CD14-positive monocyte (primary cell): ENCODE data around the gene TNFRSF1A. TPM values are rescaled to one million over a fixed set of nuclear protein-coding genes. Genes with fewer than 3 reads are reported as not detected.

Experiments
- DNase-seq, 3 donors: peaks; one replicate each; pipeline ENCODE4 v3.0.0-alpha.2; 2011 to 2022
- H2AFZ ChIP-seq: 2 replicates; pipeline ENCODE4 v1.6.0; 2012; ENCODE audit warnings: mild to moderate bottlenecking, low read depth, low read length, inconsistent platforms; ENCODE audit not compliant: insufficient read depth, poor library complexity, severe bottlenecking
- H3K27ac ChIP-seq, 2 donors: 1 replicate in 1 of 2; 2 replicates in 1 of 2; pipeline ENCODE4 v1.5.1; 2012 to 2013; ENCODE audit warnings: low read length in 2 of 2, control low read depth in 1 of 2, inconsistent platforms in 1 of 2, low read depth in 1 of 2, mild to moderate bottlenecking in 1 of 2
- H3K27me3 ChIP-seq, 2 donors: one replicate each; pipeline versions ENCODE4 v1.6.0 to v1.6.1; 2011 to 2013; ENCODE audit warnings: low read length in 2 of 2; ENCODE audit not compliant: control insufficient read depth in 2 of 2, insufficient read depth in 2 of 2
- H3K36me3 ChIP-seq, 2 donors: replicated peaks in 1 of 2; 1 replicate in 1 of 2; 2 replicates in 1 of 2; pipeline versions ENCODE4 v1.5.1 to v1.6.1; 2012 to 2013; ENCODE audit warnings: low read length in 2 of 2, control low read depth in 1 of 2, inconsistent platforms in 1 of 2, mild to moderate bottlenecking in 1 of 2; ENCODE audit not compliant: insufficient read depth in 2 of 2, control insufficient read depth in 1 of 2
- H3K4me1 ChIP-seq, 2 donors: 1 replicate in 1 of 2; 2 replicates in 1 of 2; pipeline versions ENCODE4 v1.5.1 to v1.6.1; 2012 to 2013; ENCODE audit warnings: low read length in 2 of 2, control low read depth in 1 of 2, inconsistent platforms in 1 of 2, mild to moderate bottlenecking in 1 of 2, moderate library complexity in 1 of 2; ENCODE audit not compliant: insufficient read depth in 2 of 2, control insufficient read depth in 1 of 2
- H3K4me2 ChIP-seq: replicated peaks from 2 replicates; pipeline ENCODE3; 2012; ENCODE audit warnings: low read length, moderate library complexity, mild to moderate bottlenecking; ENCODE audit not compliant: poor library complexity, severe bottlenecking; ENCODE audit errors: extremely low read depth
- H3K4me3 ChIP-seq, 3 experiments: fragments of 200-600 bp in 1 of 3; sonication (generic) in 1 of 3; replicated peaks in 1 of 3; 1 replicate in 2 of 3; 2 replicates in 1 of 3; pipeline ENCODE4 v1.5.1; 2011 to 2013; ENCODE audit warnings: low read length in 3 of 3, mild to moderate bottlenecking in 3 of 3, control low read depth in 2 of 3, low read depth in 2 of 3, inconsistent platforms in 1 of 3, moderate library complexity in 1 of 3
- H3K79me2 ChIP-seq: 2 replicates; pipeline ENCODE4 v1.6.0; 2012; ENCODE audit warnings: mild to moderate bottlenecking, control low read depth, inconsistent platforms, low read length, moderate library complexity; ENCODE audit not compliant: insufficient read depth
- H3K9ac ChIP-seq: 2 replicates; pipeline ENCODE4 v1.6.0; 2017; ENCODE audit warnings: low read length, mild to moderate bottlenecking; ENCODE audit not compliant: insufficient read depth, poor library complexity, severe bottlenecking
- H3K9me3 ChIP-seq, 2 donors: replicated peaks in 1 of 2; 1 replicate in 1 of 2; 2 replicates in 1 of 2; pipeline versions ENCODE4 v1.5.1 to v1.6.1; 2012 to 2013; ENCODE audit warnings: low read length in 2 of 2, control low read depth in 1 of 2; ENCODE audit not compliant: control insufficient read depth in 1 of 2, insufficient read depth in 1 of 2
- H4K20me1 ChIP-seq: 2 replicates; pipeline ENCODE4 v1.6.0; 2012; ENCODE audit warnings: mild to moderate bottlenecking, low read length, control low read depth, moderate library complexity; ENCODE audit not compliant: insufficient read depth
- H3K27ac Mint-ChIP-seq, 7 donors: one replicate each; pipeline ENCODE4 v1.8.0; 2020; ENCODE audit warnings: mild to moderate bottlenecking in 7 of 7, mixed read lengths in 7 of 7, moderate library complexity in 6 of 7, inconsistent platforms in 2 of 7
- H3K27me3 Mint-ChIP-seq, 3 donors: one replicate each; pipeline ENCODE4 v1.8.0; 2021 to 2022; ENCODE audit warnings: low read depth in 3 of 3, mild to moderate bottlenecking in 3 of 3, mixed read lengths in 3 of 3, moderate library complexity in 3 of 3, inconsistent platforms in 1 of 3
- H3K36me3 Mint-ChIP-seq, 2 donors: one replicate each; pipeline ENCODE4 v1.8.0; 2020; ENCODE audit warnings: mixed read lengths in 2 of 2, inconsistent platforms in 1 of 2, mild to moderate bottlenecking in 1 of 2
- H3K4me1 Mint-ChIP-seq: one replicate; pipeline ENCODE4 v1.8.0; 2020; ENCODE audit warnings: mild to moderate bottlenecking, mixed read lengths
- H3K4me3 Mint-ChIP-seq, 2 donors: one replicate each; pipeline ENCODE4 v1.8.0; 2020; ENCODE audit warnings: mild to moderate bottlenecking in 2 of 2, mixed read lengths in 2 of 2, moderate library complexity in 1 of 2
- H3K9me3 Mint-ChIP-seq, 7 donors: one replicate each; pipeline ENCODE4 v1.8.0; 2020 to 2022; ENCODE audit warnings: mixed read lengths in 7 of 7, mild to moderate bottlenecking in 6 of 7, moderate library complexity in 6 of 7, inconsistent platforms in 2 of 7
- CTCF ChIP-seq: fragments of 200-600 bp; IDR thresholded peaks from one replicate; pipeline ENCODE4 v1.8.0; 2022; ENCODE audit warnings: antibody characterized with exemption, mild to moderate bottlenecking
- WGBS: methylation state at CpG from one replicate; pipeline ENCODE4 v1.1.5; 2013; ENCODE audit warnings: missing lambda C conversion rate; ENCODE audit not compliant: insufficient coverage; 5-methylcytosine and 5-hydroxymethylcytosine counted together
- intact Hi-C, 2 donors: fragments of 100-400 bp; cut with micrococcal nuclease; formaldehyde crosslinking; loops; one replicate each; pipeline versions ENCODE4 v1.15.0 to v1.15.1; 2023
- polyA plus RNA-seq, 3 donors: library from polyadenylated mRNA; depleted of rRNA in 1 of 3; unstranded in 2 of 3; stranded (reverse) in 1 of 3; fragments of 300-500 nt in 2 of 3; fragments of >200 nt in 1 of 3; fragmentation: Illumina TruSeq in 2 of 3; gene quantifications; 1 replicate in 2 of 3; 2 replicates in 1 of 3; pipeline ENCODE4 v1.2.3, GENCODE V29; 2012 to 2021

The TNFRSF1A gene
- polyA plus RNA-seq, 3 donors, result 108 to 157 (median 152) TPM

DNA sequence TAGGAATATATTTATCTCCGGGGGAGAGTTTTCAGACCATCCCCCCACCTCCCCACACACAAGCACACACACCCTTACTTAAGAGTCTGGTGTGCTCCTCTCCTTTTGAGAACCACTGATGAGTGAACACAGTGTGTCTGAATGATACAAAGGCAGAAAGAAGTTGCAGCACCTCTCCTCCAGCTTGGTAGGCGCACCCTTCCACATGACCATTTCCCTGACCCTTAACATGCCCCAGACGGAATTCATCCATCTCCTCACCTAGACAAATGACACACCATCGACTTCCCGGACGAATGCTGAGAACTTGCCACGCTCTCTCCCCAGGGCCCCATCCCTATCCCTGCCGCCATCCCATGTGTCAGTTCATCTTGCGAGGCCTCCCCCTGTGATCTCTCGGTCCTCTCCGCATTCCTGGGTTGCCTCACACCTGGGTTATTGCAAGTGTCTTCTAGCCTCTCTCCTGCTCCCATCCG lies 3.9 kb downstream of the TNFRSF1A start:
- intact Hi-C loops, result loop anchor here (5.0 to 10.0 kb wide), 4 partner anchors 39 to 199 kb away; partner anchors contain the start of genes SCNN1A (in 2 of the 2) and GAPDH (in 1 of the 2)
- no peak overlapping the region for H3K27ac Mint-ChIP-seq
- H3K9ac ChIP-seq, result peak overlapping the region; percentile 73
- H3K4me3 Mint-ChIP-seq, result no peak overlapping the region
- peaks cover 88% of the 10 kb centered on the region for H4K20me1 ChIP-seq
- 4% methylated on average over 11 of the region's 12 CpGs for WGBS
- H2AFZ ChIP-seq, result no peak overlapping the region
- peaks cover 23 to 24% of the 10 kb centered on the region in 2 donors for H3K36me3 ChIP-seq
- H3K27ac ChIP-seq, result peak overlapping the region; percentile 79 to 93
- TF ChIP-seq CTCF, result no peak
- H3K27me3 ChIP-seq, result no peaks in the 10 kb centered on the region
- H3K9me3 Mint-ChIP-seq, result peaks cover 0 to 2% (median 0%) of the 10 kb centered on the region in 7 donors
- H3K4me2 ChIP-seq, result peak overlapping the region; percentile 98
- peak overlapping the region; percentile 74 to 95 (median 90) for H3K4me3 ChIP-seq
- peaks cover 100% of the 10 kb centered on the region for H3K79me2 ChIP-seq
- peaks cover 43% of the 10 kb centered on the region for H3K4me1 Mint-ChIP-seq
- no peak for DNase-seq
- H3K36me3 Mint-ChIP-seq, result peaks cover 30 to 31% of the 10 kb centered on the region in 2 donors
- H3K9me3 ChIP-seq, result no peaks in the 10 kb centered on the region
- peaks cover 0 to 4% (median 0%) of the 10 kb centered on the region in 3 donors for H3K27me3 Mint-ChIP-seq
- peaks cover 82 to 87% of the 10 kb centered on the region in 2 donors for H3K4me1 ChIP-seq

DNA sequence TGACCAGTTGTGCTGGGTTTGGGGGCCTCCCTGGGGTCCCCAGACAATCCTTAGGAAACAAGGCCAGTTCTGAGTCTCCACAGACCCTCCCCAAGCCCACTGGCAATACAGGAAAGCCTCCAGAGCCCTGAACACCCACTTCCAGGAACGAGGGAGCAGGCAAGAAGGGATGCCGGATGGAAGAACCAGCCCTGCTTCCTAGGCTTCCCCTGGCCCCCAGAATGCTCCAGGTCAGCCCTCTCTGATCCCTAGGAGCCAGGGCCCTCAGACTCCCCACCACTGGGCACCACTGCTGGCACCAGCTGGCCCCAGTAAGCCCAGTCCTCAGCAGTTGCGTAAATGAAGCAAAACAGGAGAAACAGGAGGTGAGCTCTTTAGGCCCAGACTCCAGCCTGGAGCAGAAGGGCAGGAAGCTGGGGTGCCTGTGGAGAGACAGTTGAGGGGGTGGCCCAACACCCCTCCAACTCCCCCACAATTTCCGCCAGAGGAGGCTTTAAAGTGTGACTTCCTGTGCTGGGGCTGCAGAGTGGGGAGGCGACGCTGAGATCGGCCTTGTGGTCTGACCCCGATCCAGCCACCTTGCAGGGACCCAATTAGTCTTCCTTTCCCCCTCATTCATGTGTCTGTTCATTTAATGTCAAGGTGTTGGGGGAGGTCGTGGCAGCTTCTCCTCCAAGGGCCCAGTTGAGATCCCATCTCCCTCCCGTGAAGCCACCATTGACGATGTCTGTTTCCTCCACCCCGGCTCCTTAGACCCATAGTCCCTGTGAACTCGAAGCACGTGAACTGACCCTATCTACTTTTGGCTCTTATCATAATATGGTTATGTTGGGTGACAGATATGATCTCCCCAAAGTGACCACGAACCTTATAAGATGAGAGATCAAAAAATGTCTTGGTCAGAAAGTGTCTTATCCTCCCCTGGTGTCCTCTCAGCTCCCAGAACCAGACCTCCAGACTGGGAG lies 4.7 kb downstream of the TNFRSF1A start:
- H3K9me3 Mint-ChIP-seq, result peaks cover 0 to 2% (median 0%) of the 10 kb centered on the region in 7 donors
- peak overlapping the region; percentile 74 to 95 (median 90) for H3K4me3 ChIP-seq
- no peak overlapping the region for H3K27ac Mint-ChIP-seq
- no peak for DNase-seq
- peaks cover 0 to 5% (median 0%) of the 10 kb centered on the region in 3 donors for H3K27me3 Mint-ChIP-seq
- TF ChIP-seq CTCF, result no peak
- H3K9ac ChIP-seq, result peak overlapping the region; percentile 73
- peaks cover 82 to 87% of the 10 kb centered on the region in 2 donors for H3K4me1 ChIP-seq
- no peaks in the 10 kb centered on the region for H3K9me3 ChIP-seq
- H3K27ac ChIP-seq, result peak overlapping the region; percentile 79 to 93
- H3K4me2 ChIP-seq, result peak overlapping the region; percentile 98
- H3K36me3 Mint-ChIP-seq, result peaks cover 37 to 39% of the 10 kb centered on the region in 2 donors
- peaks cover 99% of the 10 kb centered on the region for H3K79me2 ChIP-seq
- peaks cover 96% of the 10 kb centered on the region for H4K20me1 ChIP-seq
- H3K36me3 ChIP-seq, result peaks cover 29 to 33% of the 10 kb centered on the region in 2 donors
- peaks cover 43% of the 10 kb centered on the region for H3K4me1 Mint-ChIP-seq
- no peaks in the 10 kb centered on the region for H3K27me3 ChIP-seq
- H2AFZ ChIP-seq, result no peak overlapping the region
- intact Hi-C loops, result loop anchor here (5.0 to 10.0 kb wide), 4 partner anchors 40 to 200 kb away; partner anchors contain the start of genes SCNN1A (in 2 of the 2) and GAPDH (in 1 of the 2)
- H3K4me3 Mint-ChIP-seq, result no peak overlapping the region
- WGBS, result 0% methylated on average over 2 of the region's 15 CpGs
